Measurements from ENCODE around the gene NPIPB4.
"Not testable (repeated sequence)": the region's sequence is repeated elsewhere in the genome, so short reads cannot be mapped to it uniquely, and the experiment has no call there.

The NPIPB4 gene

DNA sequence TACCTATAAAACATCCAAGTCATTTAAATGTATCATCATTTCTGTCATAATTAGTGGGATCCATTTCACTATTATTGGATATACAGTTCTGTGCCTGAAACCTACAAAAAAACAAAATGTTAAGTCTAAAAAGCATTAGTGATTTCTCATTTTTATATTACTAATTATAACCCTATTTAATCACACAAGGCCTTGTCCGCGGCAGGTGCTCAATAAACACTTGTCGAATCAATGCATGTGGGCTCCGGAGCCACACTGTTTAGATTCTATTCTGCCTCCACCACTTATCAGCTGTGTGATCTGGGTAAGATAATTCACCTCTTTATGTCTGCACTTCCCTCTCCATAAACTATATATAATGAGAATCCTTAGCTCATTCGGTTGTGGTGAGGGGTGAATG is at the start of gene NPIPB4:
TSS of gene NPIPB4 (minus strand) at position 101 of the 400 bp plus-strand sequence. CDS start 378 bp downstream, outside the sequence.
- DNase-seq: not testable (repeated sequence)

DNA sequence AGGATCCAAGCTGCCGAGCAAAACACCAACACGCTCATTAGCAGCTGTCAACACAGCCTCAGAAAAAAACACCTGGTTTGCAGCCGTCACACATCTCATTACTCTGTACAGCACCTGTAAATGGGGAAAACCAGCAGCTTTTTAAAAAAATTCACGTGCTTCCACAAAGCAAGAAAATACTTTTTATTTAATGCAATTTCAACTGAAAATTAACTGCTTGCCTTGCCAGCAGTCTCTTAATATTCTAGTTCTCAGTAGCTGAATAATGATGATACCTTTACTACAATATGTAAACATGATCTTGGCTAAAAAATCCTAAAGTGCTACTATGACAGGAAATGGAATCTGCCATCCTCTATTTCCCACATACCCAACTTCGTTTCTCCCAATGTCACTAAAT is 41.4 kb upstream of the NPIPB4 start:
- not testable (repeated sequence) for DNase-seq

DNA sequence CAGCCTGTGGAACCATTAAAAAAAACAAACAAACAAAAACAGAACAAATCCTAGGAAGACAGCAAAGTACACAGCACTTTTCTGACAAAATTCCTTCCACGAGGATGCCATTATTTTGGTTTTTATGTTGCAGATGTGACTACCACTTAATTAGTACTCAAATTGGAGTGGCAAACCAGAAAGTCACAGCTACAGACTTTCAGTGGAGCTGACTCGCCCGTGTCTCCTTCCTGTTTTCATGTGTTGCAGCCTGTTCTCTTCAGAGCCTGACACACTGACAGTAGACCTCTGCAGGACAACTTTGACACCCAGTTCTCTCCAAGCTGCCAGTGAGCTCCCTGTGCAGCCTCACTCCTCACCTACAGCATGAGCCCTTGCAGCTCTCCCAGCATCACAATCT is 24.4 kb upstream of the NPIPB4 start:
- peak; percentile 46 for DNase-seq

DNA sequence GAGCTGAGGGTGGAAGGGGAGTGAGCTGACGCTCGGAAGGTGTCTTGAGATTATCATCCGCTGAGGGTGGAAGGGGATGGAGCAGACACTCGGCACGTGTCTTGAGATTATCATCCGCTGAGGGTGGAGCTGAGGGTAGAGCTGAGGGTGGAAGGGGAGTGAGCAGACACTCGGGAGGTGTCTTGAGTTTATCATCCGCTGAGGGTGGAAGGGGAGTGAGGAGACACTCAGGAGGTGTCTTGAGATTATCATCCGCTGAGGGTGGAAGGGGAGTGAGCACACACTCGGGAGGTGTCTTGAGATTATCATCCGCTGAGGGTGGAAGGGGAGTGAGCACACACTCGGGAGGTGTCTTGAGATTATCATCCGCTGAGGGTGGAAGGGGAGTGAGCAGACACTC is 20.4 kb downstream of the NPIPB4 start:
- DNase-seq: peak; percentile 7

DNA sequence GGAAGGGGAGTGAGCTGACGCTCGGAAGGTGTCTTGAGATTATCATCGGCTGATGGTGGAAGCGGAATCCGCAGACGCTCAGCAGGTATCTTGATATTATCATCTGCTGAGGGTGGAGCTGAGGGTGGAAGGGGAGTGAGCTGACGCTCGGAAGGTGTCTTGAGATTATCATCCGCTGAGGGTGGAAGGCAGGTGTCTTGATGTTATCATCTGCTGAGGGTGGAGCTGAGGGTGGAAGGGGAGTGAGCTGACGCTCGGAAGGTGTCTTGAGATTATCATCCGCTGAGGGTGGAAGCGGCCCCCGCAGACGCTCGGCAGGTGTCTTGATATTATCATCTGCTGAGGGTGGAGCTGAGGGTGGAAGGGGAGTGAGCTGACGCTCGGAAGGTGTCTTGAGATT is 21.2 kb downstream of the NPIPB4 start:
- DNase-seq: not testable (repeated sequence)

DNA sequence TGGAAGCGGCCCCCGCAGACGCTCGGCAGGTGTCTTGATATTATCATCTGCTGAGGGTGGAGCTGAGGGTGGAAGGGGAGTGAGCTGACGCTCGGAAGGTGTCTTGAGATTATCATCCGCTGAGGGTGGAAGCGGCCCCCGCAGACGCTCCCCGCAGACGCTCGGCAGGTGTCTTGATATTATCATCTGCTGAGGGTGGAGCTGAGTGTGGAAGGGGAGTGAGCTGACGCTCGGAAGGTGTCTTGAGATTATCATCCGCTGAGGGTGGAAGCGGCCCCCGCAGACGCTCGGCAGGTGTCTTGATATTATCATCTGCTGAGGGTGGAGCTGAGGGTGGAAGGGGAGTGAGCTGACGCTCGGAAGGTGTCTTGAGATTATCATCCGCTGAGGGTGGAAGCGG is 21.8 kb downstream of the NPIPB4 start:
- DNase-seq: not testable (repeated sequence)

DNA sequence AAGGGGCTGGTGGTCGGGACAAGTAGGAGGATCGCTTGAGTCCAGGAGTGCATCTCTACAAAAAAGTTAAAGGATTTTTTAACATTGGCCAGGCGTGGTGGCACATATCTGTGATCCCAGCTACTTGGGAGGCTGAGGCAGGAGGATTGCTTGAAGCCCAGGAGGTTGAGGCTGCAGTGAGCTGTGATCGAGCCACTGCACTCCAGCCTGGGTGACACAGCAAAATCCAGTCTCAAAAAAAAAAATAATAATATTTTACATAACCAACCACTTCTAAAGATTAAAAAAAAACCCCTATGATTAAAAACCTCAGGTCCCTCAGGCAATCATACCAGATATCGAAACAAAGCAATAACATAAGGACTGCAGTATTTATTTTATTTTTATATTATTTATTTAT is 23.3 kb downstream of the NPIPB4 start:
- DNase-seq: not testable (repeated sequence)

DNA sequence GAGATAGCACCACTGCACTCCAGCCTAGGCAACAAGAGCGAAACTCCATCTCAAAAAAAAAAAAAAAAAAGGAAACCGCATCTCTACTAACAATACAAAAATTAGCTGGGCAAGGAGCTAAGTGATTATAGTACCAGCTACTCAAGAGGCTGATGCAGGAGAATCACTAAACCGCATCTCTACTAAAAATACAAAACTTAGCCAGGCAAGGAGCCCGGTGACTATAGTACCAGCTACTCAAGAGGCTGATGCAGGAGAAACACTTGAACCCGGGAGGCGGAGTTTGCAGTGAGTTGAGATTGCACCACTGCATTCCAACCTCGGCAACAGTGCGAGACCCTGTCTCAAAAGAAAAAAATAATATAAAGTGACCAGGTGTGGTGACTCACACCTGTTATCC is 27.6 kb downstream of the NPIPB4 start:
- DNase-seq: not testable (repeated sequence)

DNA sequence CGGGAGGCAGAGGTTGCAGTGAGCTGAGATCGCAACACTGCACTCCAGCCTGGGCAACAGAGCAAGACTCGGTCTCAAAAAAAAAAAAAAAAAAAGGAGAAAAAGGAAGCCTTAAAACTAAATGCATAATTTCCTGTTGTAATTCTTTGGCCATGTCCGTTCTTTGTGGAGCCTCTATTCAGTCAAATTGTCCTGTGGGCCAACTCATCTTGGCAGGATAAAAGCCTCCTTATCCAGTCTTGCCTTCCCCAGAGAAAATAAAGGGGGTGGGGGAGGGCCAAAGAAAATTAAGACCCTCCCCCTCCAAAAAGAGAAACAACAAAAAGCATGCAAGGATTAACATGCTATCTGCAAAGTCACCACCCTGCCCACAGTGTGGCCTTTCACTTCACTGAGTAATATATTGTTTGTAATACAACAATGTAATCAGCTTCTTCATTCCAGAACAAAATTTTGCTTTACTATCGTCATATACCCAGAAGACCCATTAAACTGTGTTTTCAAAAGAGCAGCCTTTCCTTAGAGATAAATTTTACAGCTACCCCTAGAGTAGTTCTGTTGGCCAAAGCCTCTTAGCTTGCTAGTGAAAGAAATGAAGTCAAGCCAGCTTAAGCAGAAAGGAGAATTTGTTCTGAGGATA is 31.4 kb downstream of the NPIPB4 start:
- DNase-seq: not testable (repeated sequence)

DNA sequence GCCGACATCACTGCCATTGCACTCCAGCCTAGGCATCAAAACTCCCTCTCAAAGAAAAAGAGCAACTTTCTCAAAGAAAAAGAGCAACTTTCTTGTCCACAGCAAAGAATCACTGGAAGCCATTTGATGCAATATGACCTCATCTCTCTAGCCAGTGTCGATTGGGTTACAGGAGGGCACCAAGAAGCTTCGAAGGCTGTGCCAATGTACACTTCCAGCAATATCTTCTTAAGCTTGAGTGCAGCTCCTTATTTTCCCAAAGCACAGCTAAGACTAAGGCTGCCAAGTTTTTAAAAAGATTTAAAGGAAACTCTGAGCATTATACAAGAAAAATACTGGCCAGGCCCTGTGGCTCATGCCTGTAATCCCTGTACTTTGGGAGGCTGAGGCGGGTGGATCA is 32.0 kb downstream of the NPIPB4 start:
- DNase-seq: not testable (repeated sequence)

DNA sequence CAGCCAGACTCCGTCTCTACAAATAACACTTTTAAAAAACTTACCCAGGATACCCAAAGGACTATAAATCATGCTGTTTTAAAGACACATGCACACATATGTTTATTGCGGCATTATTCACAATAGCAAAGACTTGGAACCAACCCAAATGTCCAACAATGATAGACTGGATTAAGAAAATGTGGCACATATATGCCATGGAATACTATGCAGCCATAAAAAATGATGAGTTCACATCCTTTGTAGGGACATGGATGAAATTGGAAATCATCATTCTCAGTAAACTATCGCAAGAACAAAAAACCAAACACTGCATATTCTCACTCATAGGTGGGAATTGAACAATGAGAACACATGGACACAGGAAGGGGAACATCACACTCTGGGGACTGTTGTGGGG is 34.3 kb downstream of the NPIPB4 start:
- DNase-seq: not testable (repeated sequence)

DNA sequence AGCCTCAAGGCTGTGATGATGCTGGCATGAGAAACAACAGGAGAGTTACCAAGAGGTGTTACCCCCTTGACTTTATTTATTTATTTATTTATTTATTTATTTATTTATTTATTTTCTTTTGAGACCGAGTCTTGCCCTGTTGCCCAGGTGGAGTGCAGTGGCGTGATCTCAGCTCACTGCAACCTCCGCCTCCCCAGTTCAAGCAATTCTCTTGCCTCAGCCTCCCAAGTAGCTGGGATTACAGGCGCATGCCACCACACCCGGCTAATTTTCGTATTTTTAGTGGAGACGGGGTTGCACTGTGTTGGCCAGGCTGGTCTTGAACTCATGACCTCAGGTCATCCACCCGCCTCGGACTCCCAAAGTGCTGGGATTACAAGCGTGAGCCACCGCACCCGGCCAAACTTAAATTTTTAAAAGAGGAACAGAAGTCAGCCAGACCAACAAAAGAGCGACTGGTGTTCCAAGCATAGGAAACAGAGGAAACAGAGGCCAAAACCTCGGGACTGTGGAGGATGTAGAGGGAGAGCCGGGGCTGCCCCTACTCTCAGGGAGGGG is 36.6 kb downstream of the NPIPB4 start:
- DNase-seq: not testable (repeated sequence)

DNA sequence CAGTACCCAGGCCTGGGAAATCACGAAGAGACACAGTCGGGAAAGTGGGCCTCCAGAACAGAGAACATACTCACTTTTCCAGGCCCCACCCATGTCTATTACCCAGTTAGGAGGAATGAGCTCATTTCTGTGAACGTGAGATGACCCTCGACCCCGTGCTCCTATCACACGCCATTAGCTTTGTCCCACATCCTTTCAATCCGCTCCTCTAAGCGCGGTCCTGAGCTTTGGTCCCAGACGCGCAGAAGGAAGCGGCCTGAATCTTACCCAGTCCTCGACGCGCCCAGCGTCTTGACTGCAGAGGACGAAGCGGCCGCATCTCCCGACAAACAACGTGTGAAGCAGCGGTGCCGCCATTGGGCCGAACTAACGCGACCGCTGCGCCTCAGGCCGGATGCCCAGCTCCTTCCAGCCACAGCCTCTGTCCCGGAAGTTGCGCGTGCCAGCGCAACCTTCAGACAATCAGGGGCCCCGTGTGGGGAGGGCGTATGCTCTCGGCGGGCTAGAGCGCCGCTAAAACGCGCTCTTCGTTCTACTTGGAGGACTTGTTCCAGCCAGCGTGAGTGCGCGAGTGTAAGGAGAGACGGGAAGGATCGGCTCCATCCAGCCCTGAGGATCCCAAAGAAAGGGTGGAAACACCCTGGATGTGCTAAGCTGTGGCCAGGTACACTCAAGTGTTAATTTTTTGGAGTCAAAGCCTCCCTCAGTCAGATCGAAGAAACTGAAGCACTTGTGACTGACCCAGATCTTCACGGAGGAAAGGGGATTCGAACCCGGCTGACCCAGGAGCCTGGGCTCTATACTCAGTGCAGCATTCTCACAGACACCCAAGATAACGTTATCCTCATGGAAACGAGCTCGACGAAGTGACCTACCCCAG is 37.3 kb downstream of the NPIPB4 start:
- DNase-seq: peak; percentile 78

DNA sequence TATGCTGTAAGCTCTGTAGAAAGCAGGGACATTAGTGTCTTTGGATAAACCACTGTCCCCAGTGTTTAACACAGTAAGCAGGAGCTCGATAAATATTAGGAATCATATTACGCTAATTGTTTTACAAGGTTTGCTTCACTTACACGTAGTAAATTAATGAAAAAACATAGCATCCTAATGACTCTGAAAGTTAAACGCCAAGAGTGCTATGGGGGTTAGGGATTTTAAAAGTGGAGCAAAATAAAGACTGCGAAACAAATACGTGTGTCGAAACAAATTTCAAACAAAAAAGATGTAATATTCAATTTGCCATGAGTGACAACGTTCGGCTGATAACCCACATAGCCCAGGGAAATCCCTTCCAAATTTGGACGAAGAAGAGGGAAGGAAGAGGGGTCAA is 37.9 kb downstream of the NPIPB4 start:
- not testable (repeated sequence) for DNase-seq

DNA sequence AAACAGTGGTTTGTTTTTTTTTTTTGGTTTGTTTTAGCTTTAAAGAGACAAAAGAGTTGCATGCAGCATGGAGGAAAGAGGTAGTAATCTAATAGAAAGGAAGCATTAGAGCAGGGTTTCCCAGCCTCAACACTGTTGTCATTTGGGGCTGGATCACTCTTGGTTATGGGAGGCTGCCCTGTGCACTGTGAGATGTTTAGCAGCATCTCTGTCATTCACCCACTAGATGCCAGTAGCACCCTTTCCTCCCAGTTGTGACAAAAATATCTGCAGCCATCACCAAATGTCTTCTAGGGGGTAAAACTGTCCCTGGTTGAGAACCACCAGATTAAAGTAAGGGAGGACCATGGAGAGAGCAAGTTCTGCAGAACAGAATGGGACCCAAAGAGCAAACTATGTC is 40.5 kb downstream of the NPIPB4 start:
- DNase-seq: not testable (repeated sequence)

DNA sequence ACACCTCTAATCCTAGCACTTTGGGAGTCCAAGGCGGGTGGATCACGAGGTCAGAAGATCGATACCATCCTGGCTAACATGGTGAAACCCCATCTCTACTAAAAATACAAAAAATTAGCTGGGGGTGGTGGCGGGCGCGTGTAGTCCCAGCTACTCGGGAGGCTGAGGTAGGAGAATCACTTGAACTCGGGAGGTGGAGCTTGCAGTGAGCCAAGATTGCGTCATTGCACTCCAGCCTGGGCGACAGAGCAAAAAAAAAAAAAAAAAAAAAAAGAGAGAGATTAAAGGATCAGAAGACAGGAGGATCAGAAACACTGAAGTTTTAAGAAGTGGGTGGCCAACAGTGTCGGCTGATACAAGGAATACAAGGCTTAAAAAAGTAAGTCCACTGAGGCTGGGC is 41.9 kb downstream of the NPIPB4 start:
- not testable (repeated sequence) for DNase-seq

DNA sequence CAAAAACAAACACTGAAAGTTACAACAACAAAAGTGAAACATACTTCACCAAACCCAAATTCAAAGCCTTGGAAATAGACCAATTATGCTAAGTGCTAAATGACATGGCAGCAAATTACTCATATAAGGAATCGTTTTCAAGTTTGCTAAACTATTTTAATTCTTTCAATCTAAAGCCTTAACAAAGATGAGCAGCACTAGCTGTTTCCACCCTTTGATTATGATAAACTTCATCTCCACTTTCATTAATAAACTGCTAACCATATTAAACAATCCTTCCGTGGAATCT is 55.2 kb downstream of the NPIPB4 start:
- DNase-seq: not testable (repeated sequence)

DNA sequence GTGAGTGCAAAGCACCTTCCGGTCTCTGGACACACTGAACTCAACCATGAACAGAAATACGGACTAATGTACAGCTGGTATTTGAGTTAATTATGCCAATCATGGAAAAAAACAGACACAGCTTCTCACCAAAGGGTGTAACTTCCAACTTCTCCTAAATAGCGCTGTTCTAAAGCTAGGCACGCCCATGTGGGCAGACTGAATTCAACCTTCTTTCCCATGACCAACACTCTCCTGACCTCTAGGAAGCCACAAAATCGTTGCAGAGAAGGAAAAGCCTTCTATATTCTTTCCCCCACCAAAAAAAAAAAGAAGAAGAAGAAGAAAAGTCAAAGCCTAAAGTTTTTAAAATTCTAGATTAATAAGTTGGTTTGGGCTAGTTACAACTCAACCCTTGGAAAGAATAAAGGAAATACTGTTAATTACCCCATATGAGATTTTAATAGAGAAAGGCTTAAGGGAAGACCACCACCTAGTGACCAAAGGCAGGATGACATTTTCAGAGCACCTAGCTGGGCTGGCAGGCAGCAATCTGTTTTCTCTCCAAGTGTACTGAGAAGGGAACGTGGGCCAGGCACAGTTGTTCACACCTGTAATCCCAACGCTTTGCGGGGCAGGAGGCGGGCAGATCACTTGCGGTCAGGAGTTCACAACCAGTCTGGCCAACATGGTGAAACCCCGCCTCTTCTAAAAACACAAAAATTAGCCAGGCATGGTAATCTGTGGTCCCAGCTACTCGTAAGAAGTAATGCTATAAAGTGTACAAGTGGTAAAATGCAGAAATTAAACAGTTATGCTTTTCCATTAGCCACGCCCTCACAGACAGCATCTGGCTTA is 55.8 kb downstream of the NPIPB4 start:
- DNase-seq: peak; percentile 23

DNA sequence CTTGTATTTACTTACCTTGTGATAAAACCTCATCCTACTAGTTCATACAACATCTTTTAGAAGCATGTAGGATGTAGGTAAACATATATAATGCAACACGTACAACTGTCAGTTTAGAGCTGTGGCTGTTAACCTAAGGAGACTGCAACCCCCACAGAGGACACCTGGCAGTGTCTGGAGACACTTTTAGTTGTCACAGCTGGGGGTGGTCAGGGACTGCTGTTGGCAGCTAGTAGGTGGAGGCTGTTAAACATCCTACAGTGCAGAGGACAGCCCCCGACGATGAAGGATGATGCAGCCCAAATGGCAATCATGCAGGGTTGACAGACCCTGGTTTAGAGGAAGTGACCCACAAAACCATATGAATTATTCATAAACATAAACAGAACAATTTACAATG is 59.0 kb downstream of the NPIPB4 start:
- DNase-seq: not testable (repeated sequence)

DNA sequence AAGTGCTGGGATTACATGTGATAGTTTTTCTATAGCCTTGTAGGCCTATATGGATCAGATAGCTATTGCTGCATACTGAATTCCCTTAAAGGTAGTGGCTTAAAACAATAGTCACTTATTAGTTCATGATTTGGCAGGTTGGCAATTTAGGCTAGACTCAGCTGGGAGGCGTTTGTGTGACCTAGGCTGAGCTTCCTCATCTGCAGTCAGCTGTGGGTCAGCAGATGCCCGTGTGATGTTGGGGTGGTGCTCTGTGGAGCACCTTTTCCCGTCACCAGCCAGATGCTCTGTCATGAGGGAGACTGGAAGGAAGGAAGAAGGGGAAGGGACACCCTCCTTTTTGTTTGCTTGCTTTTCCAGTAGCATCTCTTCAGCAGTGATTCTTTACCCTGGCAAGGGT is 64.2 kb downstream of the NPIPB4 start:
- DNase-seq: not testable (repeated sequence)

DNA sequence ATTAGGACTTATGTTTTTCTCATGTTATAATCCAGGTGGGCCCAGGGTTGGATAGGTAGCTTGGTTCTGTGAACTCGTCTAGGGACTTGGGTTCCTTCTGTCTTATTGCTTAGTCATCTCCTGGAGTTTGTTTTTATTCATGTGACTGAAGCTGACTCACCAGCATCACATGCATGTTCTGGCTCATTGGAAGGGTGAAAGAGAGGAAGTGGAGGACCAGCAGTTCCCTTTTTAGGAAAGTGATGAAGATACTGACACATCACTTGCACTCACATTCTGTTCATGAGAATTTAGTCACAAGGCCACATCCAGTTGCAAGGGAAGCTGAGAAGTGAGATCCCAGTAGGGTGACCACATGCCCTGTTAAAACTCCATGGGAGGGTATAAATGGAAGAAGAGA is 67.0 kb downstream of the NPIPB4 start:
- DNase-seq: not testable (repeated sequence)

Data from CD4-positive, alpha-beta T cell treated with Interleukin-6 for 4 hours (primary cell).